RPMI8226 (cell line): ENCODE measurements around the gene C9orf43.
"Not testable (repeated sequence)": the region's sequence is repeated elsewhere in the genome, so short reads cannot be mapped to it uniquely, and the experiment has no call there.

Experiments used
- DNase-seq: peaks from one replicate; pipeline ENCODE4 v3.0.0-alpha.2; 2015

The C9orf43 gene, protein sequence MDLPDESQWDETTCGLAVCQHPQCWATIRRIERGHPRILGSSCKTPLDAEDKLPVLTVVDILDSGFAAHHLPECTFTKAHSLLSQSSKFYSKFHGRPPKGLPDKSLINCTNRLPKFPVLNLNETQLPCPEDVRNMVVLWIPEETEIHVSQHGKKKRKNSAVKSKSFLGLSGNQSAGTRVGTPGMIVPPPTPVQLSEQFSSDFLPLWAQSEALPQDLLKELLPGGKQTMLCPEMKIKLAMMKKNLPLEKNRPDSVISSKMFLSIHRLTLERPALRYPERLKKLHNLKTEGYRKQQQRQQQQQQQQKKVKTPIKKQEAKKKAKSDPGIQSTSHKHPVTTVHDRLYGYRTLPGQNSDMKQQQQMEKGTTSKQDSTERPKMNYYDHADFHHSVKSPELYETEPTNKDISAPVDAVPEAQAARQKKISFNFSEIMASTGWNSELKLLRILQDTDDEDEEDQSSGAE

DNA sequence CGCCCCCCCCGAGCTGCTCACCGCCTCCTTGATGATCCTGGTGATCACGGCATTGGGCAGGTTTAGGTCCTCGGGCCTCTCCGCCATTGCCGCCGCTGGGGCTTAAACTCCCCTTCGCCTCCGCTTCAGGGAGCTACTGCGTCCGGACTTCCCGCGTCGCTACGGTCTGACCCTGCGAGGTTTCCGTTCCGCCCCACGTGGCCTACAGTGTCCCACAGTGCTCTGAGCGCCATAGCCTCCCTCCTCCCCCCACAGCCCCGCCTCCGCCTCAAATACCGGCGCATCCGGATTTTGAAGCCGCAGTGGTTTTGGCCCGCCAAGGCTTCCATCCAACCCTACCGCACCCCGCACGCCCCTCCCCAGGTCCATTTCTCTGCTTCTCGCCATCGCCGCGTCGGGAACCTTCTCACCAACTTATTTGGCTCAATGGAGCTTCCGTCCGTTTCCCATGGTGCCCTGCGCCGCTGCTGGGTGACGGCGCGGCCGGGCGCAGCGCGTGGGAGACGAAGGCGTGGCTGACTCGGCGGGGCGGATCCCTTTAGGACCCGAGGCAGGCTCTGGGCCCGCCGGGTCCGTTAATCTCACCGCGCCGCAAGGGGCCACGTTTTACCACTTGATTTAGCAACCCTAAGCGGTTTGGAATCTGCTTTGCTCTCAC lies at the start of gene C9orf43, which contains the start of gene POLE3:
C9orf43 (plus strand) TSS at position 541 of the 658 bp plus-strand sequence. CDS start 2,747 bp downstream, outside the sequence.
POLE3 (minus strand) TSS at position 469 of the 658 bp plus-strand sequence; CDS start at position 87, 382 bp downstream.
- peak; percentile 93 for DNase-seq

DNA sequence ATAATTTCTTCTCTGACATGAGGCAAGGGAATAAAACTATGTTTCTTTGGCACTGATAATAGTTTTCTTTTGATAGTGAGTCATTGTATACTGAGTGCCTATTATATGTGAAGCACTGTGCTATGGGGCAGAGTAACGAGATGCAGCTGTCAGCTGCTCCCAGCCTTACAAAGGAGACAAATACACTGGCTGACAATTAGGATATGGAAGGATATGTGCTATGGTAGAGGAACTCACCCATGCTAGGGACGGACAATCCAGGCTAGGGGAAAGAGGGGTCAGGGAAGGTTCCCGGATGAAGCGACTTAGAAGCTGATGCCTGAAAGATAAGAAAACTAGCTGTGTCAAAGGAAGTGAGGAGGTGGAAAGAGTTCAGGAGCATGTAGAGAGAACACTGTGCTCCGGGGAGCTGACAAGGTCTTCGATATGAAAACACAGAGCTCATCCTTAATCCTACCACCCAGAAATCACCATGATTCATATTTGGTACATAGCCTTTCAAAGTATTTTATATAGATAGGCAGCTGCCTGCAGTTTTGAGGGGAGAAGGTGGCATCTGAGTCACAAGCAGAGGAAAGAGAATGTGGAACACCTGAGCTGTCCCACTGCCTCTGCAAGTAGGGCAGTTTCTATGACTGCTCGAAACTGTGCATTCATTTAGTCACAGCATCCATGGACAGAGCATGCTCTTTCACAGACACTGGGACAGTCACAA lies 49.1 kb upstream of the C9orf43 start:
- DNase-seq: no peak

DNA sequence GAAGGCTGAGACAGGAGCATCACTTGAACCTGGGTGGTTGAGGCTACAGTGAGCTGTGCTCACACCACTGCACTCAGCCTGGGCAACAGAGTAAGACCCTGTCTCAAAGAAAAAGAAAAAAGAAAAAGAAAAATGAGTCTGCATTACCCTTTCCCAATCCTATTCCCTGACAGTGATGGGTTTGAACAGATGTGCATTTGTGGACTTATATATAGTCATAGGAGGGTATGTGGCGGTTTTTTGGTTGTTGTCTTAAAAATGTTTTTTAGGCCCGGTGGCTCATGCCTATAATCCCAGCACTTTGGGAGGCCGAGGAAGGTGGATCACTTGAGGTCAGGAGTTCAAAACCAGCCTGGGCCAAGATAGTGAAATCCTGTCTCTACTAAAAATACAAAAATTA lies 47.2 kb upstream of the C9orf43 start:
- no peak for DNase-seq

DNA sequence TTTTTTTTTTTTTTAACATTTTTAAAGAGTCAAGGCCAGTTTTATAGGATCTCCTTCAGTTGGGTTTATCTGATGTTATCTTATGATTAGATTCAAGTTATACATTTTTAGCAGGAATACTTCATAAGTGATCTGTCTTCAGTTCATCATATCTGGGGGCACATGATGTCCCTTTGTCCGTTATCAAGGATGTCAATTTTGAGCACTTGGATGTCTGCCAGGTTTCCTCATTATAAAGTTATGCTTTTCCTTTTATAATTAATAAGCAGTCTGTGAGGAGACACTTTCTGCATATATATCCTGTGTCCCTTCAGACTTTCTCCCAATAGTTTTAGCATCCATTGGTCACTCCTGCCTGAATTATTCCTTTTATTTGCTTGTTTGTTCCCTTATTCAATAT lies 45.6 kb upstream of the C9orf43 start:
- DNase-seq: no peak

DNA sequence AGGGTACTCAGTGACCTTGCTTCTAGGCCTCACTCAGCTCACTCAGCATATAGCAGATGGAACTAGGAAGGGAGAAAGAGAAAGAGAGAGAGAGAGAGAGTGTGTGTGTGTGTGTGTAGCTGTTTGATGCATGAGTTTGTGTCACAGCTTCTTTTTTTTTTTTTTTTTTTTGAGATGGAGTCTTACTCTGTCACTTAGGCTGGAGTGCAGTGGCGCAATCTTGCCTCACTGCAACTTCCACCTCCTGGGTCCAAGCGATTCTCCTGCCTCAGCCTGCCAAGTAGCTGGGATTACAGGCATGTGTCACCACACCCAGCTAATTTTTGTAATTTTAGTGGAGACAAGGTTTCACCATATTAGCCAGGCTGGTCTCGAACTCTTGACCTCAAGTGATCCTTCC lies 44.9 kb upstream of the C9orf43 start:
- DNase-seq: not testable (repeated sequence)

DNA sequence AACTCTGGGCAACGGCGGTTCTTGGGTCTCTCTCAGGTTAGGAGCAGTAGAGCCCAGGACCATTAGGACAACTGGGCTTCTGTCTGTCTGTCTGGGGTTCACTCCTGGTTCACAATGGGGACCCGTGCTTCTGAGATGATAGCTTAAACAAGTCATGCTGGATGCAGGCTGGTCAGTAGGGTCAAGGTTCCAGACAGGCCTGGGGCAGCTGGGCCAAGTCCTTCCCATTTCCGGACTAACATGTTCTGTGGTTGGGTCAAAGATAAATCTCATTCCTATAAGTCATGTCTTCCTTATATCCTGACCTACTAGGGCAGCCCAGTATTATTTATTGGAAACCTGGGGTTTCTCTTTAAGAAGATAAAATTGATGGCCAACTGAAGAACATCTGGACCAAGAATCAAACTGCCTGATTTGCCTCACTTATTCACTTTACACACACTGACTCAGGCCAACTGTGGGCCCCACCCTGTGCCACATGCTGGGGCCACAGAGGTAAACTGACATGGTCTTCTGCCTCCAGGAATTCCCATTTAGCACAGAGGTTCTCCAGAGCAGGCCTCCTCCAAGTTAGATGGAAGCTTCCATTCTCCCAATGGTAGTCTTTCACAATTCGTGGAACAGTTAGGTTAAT lies 42.1 kb upstream of the C9orf43 start:
- DNase-seq: no peak

DNA sequence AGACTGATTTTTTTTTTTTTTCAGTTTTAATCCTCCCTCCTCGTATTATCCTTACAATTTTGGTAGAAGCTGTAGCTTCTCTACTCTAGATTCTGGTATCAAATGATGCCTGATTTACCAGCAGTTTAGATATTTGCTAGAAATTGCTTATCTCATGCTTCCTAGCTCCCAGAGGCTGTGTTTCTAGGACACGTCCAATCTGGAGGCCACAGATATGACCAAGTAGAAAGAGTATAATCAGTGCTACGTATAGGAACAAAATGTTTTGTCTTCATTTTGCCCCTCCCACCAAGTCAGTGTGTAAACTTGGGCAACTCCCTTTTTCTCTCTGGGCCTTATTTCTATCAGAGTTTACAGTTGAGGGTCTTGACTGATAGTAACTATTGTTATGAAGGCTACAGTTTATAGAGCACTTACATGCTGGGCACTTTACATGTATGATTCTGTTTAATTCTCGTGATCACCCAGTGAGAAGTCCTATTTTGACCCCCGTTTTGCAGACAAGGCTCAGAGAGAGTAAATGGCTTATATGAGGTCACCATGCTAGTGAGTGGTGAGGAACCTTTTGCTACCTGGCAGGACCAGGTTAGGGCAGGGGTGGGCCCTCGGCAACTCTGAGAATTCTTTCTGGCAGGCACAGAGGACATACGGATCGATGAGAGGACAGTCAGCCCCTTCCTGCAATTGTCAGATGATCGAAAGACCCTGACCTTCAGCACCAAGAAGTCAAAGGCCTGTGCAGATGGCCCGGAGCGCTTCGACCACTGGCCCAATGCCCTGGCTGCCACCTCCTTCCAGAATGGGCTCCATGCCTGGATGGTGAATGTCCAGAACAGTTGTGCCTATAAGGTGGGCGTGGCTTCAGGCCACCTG lies 41.3 kb upstream of the C9orf43 start:
- no peak for DNase-seq

DNA sequence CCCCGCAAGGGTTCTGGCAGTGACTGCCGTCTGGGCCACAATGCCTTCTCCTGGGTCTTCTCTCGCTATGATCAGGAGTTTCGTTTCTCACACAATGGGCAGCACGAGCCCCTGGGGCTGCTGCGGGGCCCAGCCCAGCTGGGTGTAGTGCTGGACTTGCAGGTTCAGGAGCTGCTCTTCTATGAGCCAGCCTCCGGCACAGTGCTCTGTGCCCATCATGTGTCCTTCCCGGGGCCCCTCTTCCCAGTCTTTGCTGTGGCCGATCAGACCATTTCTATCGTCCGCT lies 40.7 kb upstream of the C9orf43 start:
- no peak for DNase-seq

DNA sequence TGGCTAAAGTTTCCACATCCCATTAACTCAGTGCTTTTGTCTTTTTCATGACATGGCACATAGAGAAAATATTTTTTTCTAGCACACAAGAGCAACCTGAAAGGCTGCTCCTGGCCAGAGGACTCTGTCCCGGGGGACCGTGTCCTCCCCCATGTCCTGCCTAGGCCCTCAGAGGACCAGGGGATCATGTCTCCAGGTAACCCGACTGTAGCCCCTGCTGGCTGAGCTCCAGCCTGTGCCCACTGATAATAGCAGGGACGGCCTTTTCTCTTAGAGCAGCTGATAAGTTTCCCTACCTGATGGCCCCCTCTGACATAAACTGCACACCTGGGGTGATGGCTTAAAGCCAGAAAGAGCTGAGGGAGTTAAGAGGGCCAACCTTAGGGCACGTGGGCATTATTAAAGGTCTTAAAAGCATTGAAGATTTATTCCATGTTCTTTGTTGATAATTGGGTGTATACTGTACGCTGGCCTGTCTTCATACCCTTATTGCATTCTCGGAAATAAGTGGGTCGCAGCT lies 39.7 kb upstream of the C9orf43 start:
- no peak for DNase-seq

DNA sequence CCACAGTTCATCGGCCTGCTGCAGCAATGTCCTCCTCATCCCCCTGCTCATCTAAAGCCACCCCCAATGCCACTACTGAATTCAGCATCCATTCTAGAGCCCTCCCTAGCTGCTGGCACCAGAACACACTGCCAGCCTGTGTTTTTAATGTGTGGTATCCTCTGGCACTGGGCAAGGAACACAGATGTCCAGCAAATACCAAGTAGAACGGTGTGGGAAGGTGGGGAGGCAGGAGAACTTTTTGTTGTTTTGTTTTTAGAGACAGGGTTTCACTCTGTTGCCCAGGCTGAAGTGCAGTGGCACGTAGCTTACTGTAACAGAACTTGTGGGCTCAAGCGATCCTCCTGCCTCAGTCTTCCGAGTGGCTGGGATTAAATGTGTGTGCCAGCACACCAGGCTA lies 38.5 kb upstream of the C9orf43 start:
- no peak for DNase-seq

DNA sequence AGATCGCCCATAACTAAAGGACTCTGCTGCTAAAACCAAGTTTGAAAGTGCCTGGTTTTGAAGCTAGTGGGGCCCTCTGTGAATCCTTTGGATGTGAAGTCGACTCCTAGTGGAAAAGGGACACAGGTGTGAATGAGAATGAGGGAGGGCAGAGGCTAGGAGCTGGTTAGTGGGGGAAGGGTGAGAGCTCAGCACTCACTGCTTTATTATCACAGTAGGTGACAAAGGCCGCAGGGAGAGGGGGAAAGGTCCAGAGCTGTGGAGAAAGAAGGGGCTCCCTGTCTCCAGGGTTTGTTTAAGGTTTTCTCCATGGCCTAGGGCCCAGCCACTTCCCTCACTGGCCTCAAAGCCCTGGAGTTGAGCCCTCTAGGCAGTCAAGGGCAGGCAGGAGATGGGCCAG lies 37.3 kb upstream of the C9orf43 start:
- no peak for DNase-seq

DNA sequence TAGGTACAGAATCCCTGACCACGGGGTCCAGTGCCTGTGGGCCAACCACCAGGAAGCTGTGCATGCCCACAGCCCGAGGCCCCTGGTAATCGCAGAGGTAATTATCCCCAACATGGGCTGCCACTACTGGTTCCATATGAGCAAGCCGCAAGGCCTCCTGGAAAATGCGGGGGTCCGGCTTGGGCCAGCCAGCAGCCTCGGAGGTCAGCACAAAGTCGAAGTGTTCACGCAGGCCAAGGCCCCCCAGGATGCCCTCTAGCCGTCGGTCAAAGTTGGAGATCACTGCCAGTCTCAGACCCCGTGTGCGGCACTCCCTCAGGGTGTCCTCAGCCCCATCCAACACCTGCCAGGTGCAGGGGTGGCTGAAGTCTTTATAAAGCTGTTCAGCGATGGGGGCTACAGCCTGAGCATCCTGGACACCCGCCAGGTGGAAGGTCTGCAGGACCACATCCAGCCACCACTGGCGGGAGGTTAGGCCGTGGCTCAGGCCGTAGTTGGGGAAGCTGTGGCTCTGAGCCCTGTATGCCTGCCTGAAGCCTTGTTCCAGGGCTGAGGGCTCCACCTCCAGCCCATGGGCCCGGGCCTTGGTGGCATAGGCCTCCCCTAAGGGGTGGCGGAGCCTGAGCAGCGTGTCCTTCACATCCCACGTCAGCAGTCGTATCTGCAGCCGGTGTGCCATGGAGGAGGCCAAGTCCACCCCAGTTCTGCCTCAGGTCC lies 36.7 kb upstream of the C9orf43 start:
- DNase-seq: no peak

DNA sequence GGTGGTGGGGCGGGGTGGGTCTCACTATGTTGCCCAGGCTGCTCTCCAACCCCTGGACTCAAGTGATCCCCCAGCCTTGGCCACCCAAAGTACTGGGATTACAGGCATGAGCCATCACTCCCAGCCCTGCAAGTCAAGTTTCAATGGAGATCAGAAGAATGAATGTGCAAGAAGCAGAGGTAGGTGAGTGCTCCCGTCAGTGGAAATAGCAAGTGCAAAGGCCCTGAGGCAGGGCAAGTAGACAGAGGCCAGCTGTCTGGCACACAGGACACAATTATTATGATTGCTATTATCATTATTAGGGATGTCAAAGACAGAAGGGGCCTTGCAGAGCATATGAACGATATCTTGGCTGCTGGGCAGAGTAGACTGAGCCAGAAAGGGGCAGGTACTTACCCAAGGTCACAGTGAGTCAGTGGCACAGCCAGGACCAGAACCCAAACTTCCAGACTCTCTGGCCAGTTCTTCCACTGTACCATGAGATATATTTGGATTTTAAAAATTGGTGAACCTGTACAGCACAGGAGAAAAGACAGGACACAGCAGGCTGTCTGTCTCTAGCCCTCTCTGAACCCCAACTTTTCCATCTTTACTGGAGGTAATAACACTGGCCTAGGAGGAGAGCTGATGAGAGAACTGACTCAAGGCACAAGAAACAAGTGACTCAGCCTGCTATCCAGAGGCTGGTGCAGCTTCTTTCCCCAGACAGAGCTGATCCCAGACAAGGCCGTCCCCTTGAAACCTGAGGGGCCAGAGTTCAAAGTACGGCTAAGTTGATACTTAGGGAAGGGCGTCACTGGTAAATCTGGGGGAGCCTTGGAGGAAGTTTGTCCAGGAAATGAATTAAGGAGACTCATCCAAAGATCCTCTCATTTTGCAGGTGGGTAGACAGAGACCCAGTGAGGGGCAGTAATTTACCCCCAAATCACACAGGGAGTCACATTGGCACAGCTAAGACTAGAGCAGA lies 35.2 kb upstream of the C9orf43 start:
- DNase-seq: no peak

DNA sequence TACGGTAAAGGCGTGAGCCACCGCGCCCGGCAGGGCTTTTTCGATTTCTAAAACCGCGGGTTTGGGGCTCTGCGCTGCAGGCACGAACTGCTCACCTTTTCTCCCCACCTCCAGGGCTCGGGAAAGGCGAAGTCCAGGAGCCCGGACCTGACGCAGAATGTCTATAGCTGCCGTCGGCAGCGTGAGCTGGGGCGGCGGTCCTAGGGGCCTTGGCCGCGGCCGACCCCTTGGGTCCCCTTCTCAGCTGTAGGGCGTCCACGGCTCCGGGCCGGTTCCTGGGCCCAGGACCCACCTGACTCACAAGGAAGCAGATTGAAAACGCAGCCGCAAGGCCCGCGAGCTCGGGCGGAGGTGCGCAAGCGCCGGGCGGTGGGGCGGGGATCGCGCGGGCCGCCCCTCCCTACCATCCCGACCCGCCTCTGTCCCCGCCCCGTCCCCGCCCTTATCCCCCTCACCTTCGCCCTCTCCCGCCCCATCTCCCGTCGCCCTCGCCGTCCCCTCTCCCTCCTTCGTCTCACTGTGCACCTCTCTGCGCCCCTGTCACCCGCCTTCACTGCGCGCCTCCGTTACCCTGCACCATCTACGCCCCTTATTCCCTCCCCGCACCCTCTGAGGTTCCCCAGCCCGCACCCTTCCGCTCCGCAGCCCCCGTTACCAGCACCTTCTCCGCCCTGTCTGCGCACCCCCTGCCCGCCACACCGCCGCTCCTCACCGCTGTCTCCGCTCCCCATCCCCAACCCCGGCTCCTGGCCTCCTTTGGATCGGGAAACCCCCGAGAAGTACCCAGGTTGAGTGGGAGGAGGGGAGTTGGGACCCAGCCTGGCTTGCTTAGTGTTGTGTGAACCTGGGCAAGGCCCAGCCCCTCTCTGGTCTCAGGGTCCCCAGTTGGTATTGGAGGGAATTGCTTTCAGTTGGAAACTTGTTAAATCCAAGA lies 33.6 kb upstream of the C9orf43 start, which contains the start of gene HDHD3:
HDHD3 (minus strand) TSS at position 353 of the 934 bp plus-strand sequence. CDS start 2,632 bp downstream, outside the sequence.
- DNase-seq: peak; percentile 84

DNA sequence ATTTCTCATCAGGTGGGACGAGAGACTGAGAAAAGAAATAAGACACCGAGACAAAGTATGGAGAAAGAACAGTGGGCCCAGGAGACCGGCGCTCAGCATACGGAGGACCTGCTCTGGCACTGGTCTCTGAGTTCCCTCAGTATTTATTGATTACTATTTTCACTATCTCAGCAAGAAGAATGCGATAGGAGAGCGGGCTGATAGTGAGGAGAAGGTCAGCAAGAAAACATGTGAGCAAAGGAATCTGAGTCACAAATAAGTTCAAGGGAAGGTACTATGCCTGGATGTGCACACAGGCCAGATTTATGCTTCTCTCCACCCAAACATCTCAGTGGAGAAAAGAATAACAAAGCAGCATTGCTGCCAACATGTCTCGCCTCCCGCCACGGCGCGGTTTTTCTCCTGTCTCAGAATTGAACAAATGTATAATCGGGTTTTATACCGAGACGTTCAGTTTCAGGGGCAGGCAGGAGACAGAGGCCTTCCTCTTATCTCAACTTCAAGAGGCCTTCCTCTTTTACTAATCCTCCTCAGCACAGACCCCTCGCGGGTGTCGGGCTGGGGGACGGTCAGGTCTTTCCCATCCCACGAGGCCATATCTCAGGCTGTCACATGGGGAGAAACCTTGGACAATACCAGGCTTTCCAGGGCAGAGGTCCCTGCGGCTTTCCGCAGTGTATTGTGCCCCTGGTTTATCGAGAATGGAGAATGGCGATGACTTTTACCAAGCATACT lies 31.3 kb upstream of the C9orf43 start:
- not testable (repeated sequence) for DNase-seq

DNA sequence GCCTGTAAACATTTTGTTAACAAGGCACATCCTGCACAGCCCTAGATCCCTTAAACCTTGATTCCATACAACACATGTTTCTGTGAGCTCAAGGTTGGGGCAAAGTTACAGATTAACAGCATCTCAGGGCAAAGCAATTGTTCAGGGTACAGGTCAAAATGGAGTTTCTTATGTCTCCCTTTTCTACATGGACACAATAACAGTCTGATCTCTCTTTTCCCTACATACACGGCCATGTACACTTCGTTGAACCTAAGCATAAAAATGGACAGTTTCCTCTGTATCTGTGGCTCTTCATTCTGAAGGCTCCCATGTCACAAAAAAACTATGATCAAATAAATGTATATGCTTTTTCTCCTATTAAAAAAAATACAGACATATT lies 30.7 kb upstream of the C9orf43 start:
- not testable (repeated sequence) for DNase-seq

DNA sequence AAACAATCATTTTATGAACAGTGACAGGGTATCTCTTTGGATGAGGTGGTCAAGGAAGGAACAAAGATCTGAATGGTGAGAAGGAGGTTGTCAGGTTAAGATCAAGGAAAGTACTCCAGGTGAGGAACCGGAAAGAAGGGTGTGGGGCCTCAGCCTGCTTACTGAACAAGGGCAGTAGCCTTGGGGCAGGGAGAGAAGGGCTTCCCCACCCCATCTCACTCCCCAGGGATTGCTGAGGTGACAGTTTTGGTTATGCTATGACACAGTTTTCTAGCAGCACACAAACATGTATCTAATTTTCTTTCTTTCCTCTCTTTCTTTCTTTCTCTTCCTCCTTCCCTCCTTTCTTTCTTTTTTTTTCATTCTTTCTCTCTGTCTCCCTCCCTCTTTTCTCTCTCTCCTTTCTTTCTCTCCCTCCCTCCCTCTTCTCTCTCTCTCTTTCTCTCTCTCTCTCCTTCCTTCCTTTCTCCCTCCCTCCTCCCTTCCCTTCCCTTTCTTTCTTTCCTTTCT lies 29.6 kb upstream of the C9orf43 start:
- DNase-seq: peak; percentile 79

DNA sequence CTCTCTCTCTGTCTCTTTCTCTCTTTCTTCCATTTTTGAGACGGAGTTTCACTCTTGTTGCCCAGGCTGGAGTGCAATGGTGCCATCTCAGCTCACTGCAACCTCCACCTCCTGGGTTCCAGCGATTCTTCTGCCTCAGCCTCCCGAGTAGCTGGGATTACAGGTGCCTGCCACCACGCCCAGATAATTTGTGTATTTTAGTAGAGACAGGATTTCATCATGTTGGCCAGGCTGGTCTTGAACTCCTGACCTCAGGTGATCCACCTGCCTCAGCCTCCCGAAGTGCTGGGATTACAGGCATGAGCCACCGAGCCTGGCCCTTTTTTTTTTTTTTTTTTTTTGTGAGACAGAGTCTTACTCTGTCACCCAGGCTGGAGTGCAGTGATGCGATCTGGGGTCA lies 29.1 kb upstream of the C9orf43 start:
- not testable (repeated sequence) for DNase-seq
